PC-9 (cell line): ENCODE data around the gene KCNJ14. TPM values are rescaled to one million over a fixed set of nuclear protein-coding genes. Genes with fewer than 3 reads are reported as not detected.

Experiments used
- BruUV-seq: library from RNA; stranded (reverse); fragments of 400-500 nt; replicated peaks from 2 replicates; lab custom pipeline; 2021; lab: Mats Ljungman, UMichigan
- CTCF ChIA-PET: fragments of 300-600 bp; sonication (Branson Sonifier 250); formaldehyde crosslinking; loops from one replicate; lab custom pipeline; 2022; ENCODE audit warnings: antibody characterized with exemption; lab: Charles Lee
- POLR2A ChIA-PET: fragments of 300-600 bp; sonication (Branson Sonifier 250); formaldehyde crosslinking; loops from one replicate; lab custom pipeline; 2022; ENCODE audit warnings: antibody characterized with exemption; ENCODE audit not compliant: unreplicated experiment; lab: Charles Lee
- DNase-seq, 2 experiments: peaks; one replicate each; pipeline versions ENCODE4 v3.0.0 to v3.0.0-alpha.2; 2015 to 2022; ENCODE audit warnings: mixed read lengths in 1 of 2
- H2AFZ ChIP-seq: fragments of 200-600 bp; sonication (generic); 2 replicates; pipeline ENCODE4 v1.8.1; 2017; ENCODE audit warnings: antibody characterized with exemption
- H3F3A ChIP-seq: fragments of 200-600 bp; sonication (generic); 2 replicates; pipeline ENCODE4 v1.8.1; 2017; ENCODE audit warnings: antibody characterized with exemption, mild to moderate bottlenecking, low read depth; ENCODE audit not compliant: insufficient read depth
- H3K27ac ChIP-seq: fragments of 200-600 bp; sonication (generic); 2 replicates; pipeline ENCODE4 v1.6.1; 2016; ENCODE audit warnings: mixed run types
- H3K27me3 ChIP-seq: fragments of 200-600 bp; sonication (generic); 2 replicates; pipeline ENCODE4 v1.6.1; 2016; ENCODE audit warnings: low read depth, mixed run types; ENCODE audit not compliant: insufficient read depth
- H3K36me3 ChIP-seq: fragments of 200-600 bp; sonication (generic); 2 replicates; pipeline ENCODE4 v1.6.1; 2016; ENCODE audit warnings: low read depth, mixed run types
- H3K4me1 ChIP-seq: fragments of 200-600 bp; sonication (generic); replicated peaks from 2 replicates; pipeline ENCODE4 v1.6.1; 2016; ENCODE audit warnings: mixed run types; ENCODE audit not compliant: insufficient read depth
- H3K4me2 ChIP-seq: fragments of 200-600 bp; sonication (generic); 2 replicates; pipeline ENCODE4 v1.6.1; 2017; ENCODE audit warnings: mixed run types
- H3K4me3 ChIP-seq: fragments of 200-600 bp; sonication (generic); 2 replicates; pipeline ENCODE4 v1.6.1; 2016; ENCODE audit warnings: mixed run types
- H3K79me2 ChIP-seq: fragments of 200-600 bp; sonication (generic); 2 replicates; pipeline ENCODE4 v1.6.1; 2017; ENCODE audit warnings: low read depth, mixed run types
- H3K9me2 ChIP-seq: fragments of 200-600 bp; sonication (generic); 2 replicates; pipeline ENCODE4 v1.8.1; 2017; ENCODE audit warnings: mild to moderate bottlenecking; ENCODE audit not compliant: insufficient read depth
- H3K9me3 ChIP-seq: fragments of 200-600 bp; sonication (generic); 2 replicates; pipeline ENCODE4 v1.8.1; 2016; ENCODE audit warnings: low read depth; ENCODE audit not compliant: insufficient read depth
- H4K20me1 ChIP-seq: fragments of 200-600 bp; sonication (generic); 2 replicates; pipeline ENCODE4 v1.8.1; 2017; ENCODE audit not compliant: insufficient read depth
- CTCF ChIP-seq: fragments of 200-600 bp; sonication (generic); conservative IDR thresholded peaks from 2 replicates; pipeline ENCODE4 v1.6.1; 2017; ENCODE audit warnings: mixed run types, antibody characterized with exemption, mild to moderate bottlenecking, moderate library complexity
- EZH2 ChIP-seq: fragments of 200-600 bp; sonication (generic); IDR thresholded peaks from 2 replicates; pipeline ENCODE4 v1.8.0; 2017; ENCODE audit warnings: antibody characterized with exemption, low read depth
- intact Hi-C: fragments of 100-400 bp; cut with micrococcal nuclease; formaldehyde crosslinking; loops from one replicate; pipeline ENCODE4 v1.10.0; 2022; ENCODE audit not compliant: unreplicated experiment
- total RNA-seq: library from RNA; stranded (reverse); gene quantifications from 2 replicates; pipeline ENCODE4 v1.2.3, GENCODE V29; 2021

Gene KCNJ14
- total RNA-seq, 1 experiment from 2014 or later: 5.4 TPM

GRCh38 chr19:48455908-48456562, 661 bp downstream of the KCNJ14 start:
- POLR2A ChIA-PET: no interaction called here
- CTCF ChIA-PET: no interaction called here

GRCh38 chr19:48456864-48457263, 1.5 kb downstream of the KCNJ14 start:
- Histone ChIP-seq H2AFZ (no peak overlapping the region), H3K4me1 (0 out of 2 replicates have a peak, but pooled peaks cover 7% of the 10 kb centered on the region), H3K36me3 (peaks cover 36% of the 10 kb centered on the region), H3K4me3 (no peak overlapping the region), H3K79me2 (peaks cover 8% of the 10 kb centered on the region), H3K27ac (no peak overlapping the region), H4K20me1 (peaks cover 46% of the 10 kb centered on the region), H3K27me3 (no peaks in the 10 kb centered on the region), H3K4me2 (no peak overlapping the region), H3K9me3 (no peaks in the 10 kb centered on the region), H3K9me2 (no peaks in the 10 kb centered on the region), H3F3A (peaks cover 27% of the 10 kb centered on the region)
- no peak for DNase-seq
- BruUV-seq: no TSS peak
- POLR2A ChIA-PET: no interaction called here
- CTCF ChIA-PET: no interaction called here
- TF ChIP-seq EZH2 (no peak), CTCF (no peak)
- intact Hi-C loops: no loop called here

More at GRCh38 chr19:48455908-48456562, 661 bp downstream of the KCNJ14 start:
- DNase-seq: no peak
- peaks cover 8% of the 10 kb centered on the region for H3K79me2 ChIP-seq
- no peak overlapping the region for H2AFZ ChIP-seq
- no peak overlapping the region for H3K27ac ChIP-seq
- 0 out of 2 replicates have a peak, but pooled peaks cover 12% of the 10 kb centered on the region for H3K4me1 ChIP-seq
- peaks cover 46% of the 10 kb centered on the region for H4K20me1 ChIP-seq
- no peak overlapping the region for H3K4me3 ChIP-seq
- intact Hi-C loops: no loop called here
- H3K27me3 ChIP-seq: no peaks in the 10 kb centered on the region
- H3K36me3 ChIP-seq: peaks cover 44% of the 10 kb centered on the region
- no peak for TF ChIP-seq EZH2
- TF ChIP-seq CTCF: no peak
- no peaks in the 10 kb centered on the region for H3K9me3 ChIP-seq
- H3K9me2 ChIP-seq: no peaks in the 10 kb centered on the region
- peaks cover 36% of the 10 kb centered on the region for H3F3A ChIP-seq
- BruUV-seq: no TSS peak
- no peak overlapping the region for H3K4me2 ChIP-seq

GRCh38 chr19:48458016-48458415, 2.6 kb downstream of the KCNJ14 start:
- no peak overlapping the region for H3K27ac ChIP-seq
- no peaks in the 10 kb centered on the region for H3K4me1 ChIP-seq
- peaks cover 25% of the 10 kb centered on the region for H3F3A ChIP-seq
- TF ChIP-seq CTCF (no peak), EZH2 (no peak)
- intact Hi-C loops: no loop called here
- ChIA-PET POLR2A (no interaction called here), CTCF (interaction anchor here (0.7 kb wide), 1 partner anchor 9 kb away, joined by 3 read pairs; no protein-coding TSS in a partner anchor)
- H3K9me3 ChIP-seq: no peaks in the 10 kb centered on the region
- H4K20me1 ChIP-seq: peaks cover 40% of the 10 kb centered on the region
- H3K27me3 ChIP-seq: no peaks in the 10 kb centered on the region
- peaks cover 7% of the 10 kb centered on the region for H3K79me2 ChIP-seq
- no TSS peak for BruUV-seq
- no peak for DNase-seq
- no peaks in the 10 kb centered on the region for H3K9me2 ChIP-seq
- H3K4me3 ChIP-seq: no peak overlapping the region
- peaks cover 34% of the 10 kb centered on the region for H3K36me3 ChIP-seq
- no peak overlapping the region for H2AFZ ChIP-seq
- H3K4me2 ChIP-seq: no peak overlapping the region
